GM12878 (cell line): ENCODE measurements around the gene NHSL2. TPM values are rescaled to one million over a fixed set of nuclear protein-coding genes. Genes with fewer than 3 reads are reported as not detected.

Experiments used
- ATAC-seq: fragments of 200-7000 bp; cut with Tn5 transposase; 3 replicates; pipeline ENCODE4 v1.9.1; 2020; ENCODE audit warnings: mild to moderate bottlenecking, moderate library complexity
- BruUV-seq: library from RNA; stranded (reverse); fragments of 400-500 nt; replicated peaks from 2 replicates; lab custom pipeline; 2021; lab: Mats Ljungman, UMichigan
- CTCF ChIA-PET: fragments of 300-600 bp; sonication (Branson Sonifier 250); formaldehyde crosslinking; extraction: SDS; loops from one replicate; lab custom pipeline; 2021; ENCODE audit warnings: inconsistent platforms; lab: Yijun Ruan, JAX
- POLR2A ChIA-PET: fragments of 350-600 bp; formaldehyde crosslinking; extraction: SDS; loops from one replicate; lab custom pipeline; 2021; ENCODE audit warnings: inconsistent platforms; lab: Charles Lee
- RAD21 ChIA-PET: fragments of 300-600 bp; sonication (Branson Sonifier 250); formaldehyde crosslinking; loops from one replicate; lab custom pipeline; 2023; ENCODE audit warnings: antibody characterized with exemption; ENCODE audit not compliant: unreplicated experiment; lab: Charles Lee
- SMC1A ChIA-PET: fragments of 300-600 bp; sonication (Branson Sonifier 250); formaldehyde crosslinking; loops from one replicate; lab custom pipeline; 2023; ENCODE audit not compliant: unreplicated experiment, uncharacterized antibody; lab: Charles Lee
- DNase-seq: peaks from one replicate; pipeline ENCODE4 v3.0.0-alpha.2; 2011; ENCODE audit warnings: low read depth, low spot score
- FAIRE-seq: peaks from 3 replicates; lab custom pipeline; 2011; peaks lifted over from hg19 to GRCh38; lab: Jason Lieb, UNC
- H2AFZ ChIP-seq: 2 replicates; pipeline ENCODE4 v1.6.0; 2011; ENCODE audit warnings: low read depth, low read length, control low read depth; ENCODE audit not compliant: control insufficient read depth
- H3K27ac ChIP-seq: 2 replicates; pipeline ENCODE4 v1.5.1; 2011; ENCODE audit warnings: control low read depth; ENCODE audit not compliant: control insufficient read depth, insufficient read depth
- H3K27me3 ChIP-seq, 2 experiments: replicated peaks in 1 of 2; 2 replicates each; pipeline versions ENCODE4 v1.6.0 to v1.6.1; 2011; ENCODE audit warnings: low read length in 1 of 2; ENCODE audit not compliant: control insufficient read depth in 2 of 2, insufficient read depth in 2 of 2
- H3K36me3 ChIP-seq, 2 experiments: 2 replicates each; pipeline ENCODE4 v1.5.1; 2011; ENCODE audit warnings: low read length in 1 of 2; ENCODE audit not compliant: control insufficient read depth in 2 of 2, insufficient read depth in 2 of 2
- H3K4me1 ChIP-seq: 2 replicates; pipeline ENCODE4 v1.6.1; 2011; ENCODE audit warnings: mild to moderate bottlenecking, low read length, moderate library complexity, mixed read lengths; ENCODE audit not compliant: control insufficient read depth, insufficient read depth
- H3K4me2 ChIP-seq: 2 replicates; pipeline ENCODE4 v1.6.0; 2011; ENCODE audit warnings: control low read depth; ENCODE audit not compliant: control insufficient read depth, insufficient read depth
- H3K4me3 ChIP-seq: fragments of 200-600 bp; sonication (generic); 2 replicates; pipeline ENCODE4 v1.5.1; 2016
- H3K79me2 ChIP-seq: 2 replicates; pipeline ENCODE4 v1.6.0; 2011; ENCODE audit warnings: low read length; ENCODE audit not compliant: control insufficient read depth, insufficient read depth
- H3K9ac ChIP-seq: 2 replicates; pipeline ENCODE4 v1.8.0; 2011; ENCODE audit warnings: low read length, control low read depth, mixed read lengths; ENCODE audit not compliant: control insufficient read depth, insufficient read depth
- H3K9me3 ChIP-seq: replicated peaks from 3 replicates; pipeline ENCODE4 v1.5.1; 2011; ENCODE audit warnings: mild to moderate bottlenecking, low read length; ENCODE audit not compliant: control insufficient read depth, insufficient read depth
- H4K20me1 ChIP-seq: 2 replicates; pipeline ENCODE4 v1.6.0; 2011; ENCODE audit not compliant: control insufficient read depth, insufficient read depth
- ASH2L ChIP-seq: fragments of 300-600, 200-600 bp; sonication (generic); IDR thresholded peaks from 2 replicates; pipeline ENCODE4 v1.6.1; 2017; ENCODE audit warnings: low read depth, mild to moderate bottlenecking, borderline replicate concordance
- BHLHE40 ChIP-seq, 2 experiments: fragments of 450-650 bp in 1 of 2; IDR thresholded peaks; 2 replicates each; pipeline ENCODE4 v1.6.1; 2011 to 2017; ENCODE audit warnings: low read depth in 2 of 2, borderline replicate concordance in 1 of 2, improper control_type of control experiment in 1 of 2, low read length in 1 of 2, mild to moderate bottlenecking in 1 of 2
- DPF2 ChIP-seq: fragments of 450-650 bp; IDR thresholded peaks from 2 replicates; pipeline ENCODE4 v1.6.1; 2017; ENCODE audit warnings: mild to moderate bottlenecking
- EZH2 ChIP-seq: IDR thresholded peaks from 2 replicates; pipeline ENCODE4 v1.6.1; 2012; ENCODE audit warnings: low read depth, mild to moderate bottlenecking, control low read depth, inconsistent platforms, low read length, borderline replicate concordance; ENCODE audit not compliant: control insufficient read depth
- FOS ChIP-seq: IDR thresholded peaks from 3 replicates; pipeline ENCODE4 v1.6.1; 2011; ENCODE audit warnings: borderline replicate concordance; ENCODE audit not compliant: insufficient read length; ENCODE audit errors: extremely low read depth
- JUNB ChIP-seq: IDR thresholded peaks from 2 replicates; pipeline ENCODE4 v1.6.1; 2016; ENCODE audit warnings: antibody characterized with exemption, mild to moderate bottlenecking
- LARP7 ChIP-seq: fragments of 450-650 bp; IDR thresholded peaks from 2 replicates; pipeline ENCODE4 v1.6.1; 2017; ENCODE audit warnings: mild to moderate bottlenecking
- MTA2 ChIP-seq: fragments of 450-650 bp; IDR thresholded peaks from 2 replicates; pipeline ENCODE4 v1.6.1; 2016; ENCODE audit warnings: low read depth, mild to moderate bottlenecking, moderate library complexity
- MTA3 ChIP-seq: IDR thresholded peaks from 2 replicates; pipeline ENCODE4 v1.6.1; 2012; ENCODE audit warnings: low read length, inconsistent platforms, borderline replicate concordance
- MYB ChIP-seq: fragments of 150-350 bp; IDR thresholded peaks from 2 replicates; pipeline ENCODE4 v1.6.1; 2014; ENCODE audit warnings: mild to moderate bottlenecking, low read depth, low read length, borderline replicate concordance
- PML ChIP-seq: IDR thresholded peaks from 2 replicates; pipeline ENCODE4 v1.6.1; 2012; ENCODE audit warnings: low read length, inconsistent platforms
- POU2F2 ChIP-seq: IDR thresholded peaks from 3 replicates; pipeline ENCODE4 v1.6.1; 2011; ENCODE audit warnings: low read depth, mild to moderate bottlenecking, low read length, borderline replicate concordance
- RBBP5 ChIP-seq: fragments of 200-600 bp; sonication (generic); conservative IDR thresholded peaks from 2 replicates; pipeline ENCODE4 v1.6.1; 2016
- SIX5 ChIP-seq: IDR thresholded peaks from 2 replicates; pipeline ENCODE4 v1.6.1; 2011; ENCODE audit warnings: mild to moderate bottlenecking, low read depth, low read length, moderate library complexity; ENCODE audit not compliant: severe bottlenecking
- TCF12 ChIP-seq: IDR thresholded peaks from 2 replicates; pipeline ENCODE4 v1.6.1; 2011; ENCODE audit warnings: low read depth, mild to moderate bottlenecking, low read length
- ZBED1 ChIP-seq: IDR thresholded peaks from 2 replicates; pipeline ENCODE4 v1.6.1; 2016; ENCODE audit warnings: borderline replicate concordance
- WGBS: methylation state at CpG from one replicate; pipeline ENCODE4 v1.1.6; 2016; ENCODE audit warnings: low lambda C conversion rate; ENCODE audit not compliant: insufficient replicate concordance, insufficient coverage; ENCODE audit errors: missing lambda C conversion rate; 5-methylcytosine and 5-hydroxymethylcytosine counted together
- in situ Hi-C: fragments of 300-500 bp; cut with MboI; formaldehyde crosslinking; loops from 9 replicates; pipeline ENCODE4 v1.14.3; 2018; ENCODE audit warnings: mixed read lengths
- intact Hi-C: fragments of 100-400 bp; cut with micrococcal nuclease; formaldehyde crosslinking; loops from one replicate; pipeline ENCODE4 v1.14.2; 2022; ENCODE audit not compliant: unreplicated experiment
- polyA plus RNA-seq, 11 experiments: library from polyadenylated mRNA; depleted of rRNA in 4 of 11; unstranded in 6 of 11; stranded (reverse) in 5 of 11; fragments of >200 nt; fragmentation: Nextera tagmentation in 4 of 11; fragmentation: Illumina TruSeq in 1 of 11; extraction: Ambion mirVana in 4 of 11; extraction: Trizol in 1 of 11; gene quantifications; 1 replicate in 1 of 11; 2 replicates in 10 of 11; pipeline versions ENCODE4 v1.2.1 to v1.2.3, GENCODE V29; 2011 to 2016; ENCODE audit warnings: inconsistent platforms in 2 of 11, missing spikeins in 2 of 11, low read depth in 1 of 11
- total RNA-seq, 4 experiments: library from RNA; depleted of rRNA in 3 of 4; stranded (reverse); fragments of >200 nt in 3 of 4; fragmentation: Illumina TruSeq in 1 of 4; extraction: Trizol in 1 of 4; gene quantifications; 2 replicates each; pipeline versions ENCODE4 v1.2.1 to v1.2.3, GENCODE V29; 2013 to 2021
- TF ChIP-seq, protein P1 (sequence below): fragments of 450-650 bp; IDR thresholded peaks from 2 replicates; pipeline ENCODE4 v1.6.1; 2017; ENCODE audit warnings: antibody characterized with exemption, mild to moderate bottlenecking, moderate library complexity
- TF ChIP-seq, protein P2 (sequence below): fragments of 450-650 bp; IDR thresholded peaks from 2 replicates; pipeline ENCODE4 v1.6.1; 2014; ENCODE audit warnings: mild to moderate bottlenecking
- TF ChIP-seq, protein P3 (sequence below): IDR thresholded peaks from 2 replicates; pipeline ENCODE4 v1.6.1; 2011; ENCODE audit warnings: borderline replicate concordance, low read depth, mild to moderate bottlenecking, moderate library complexity, mixed read lengths, low read length; ENCODE audit not compliant: insufficient read depth; ENCODE audit errors: extremely low read length
- TF ChIP-seq, protein P4 (sequence below): fragments of 450-650 bp; conservative IDR thresholded peaks from 2 replicates; pipeline ENCODE4 v1.6.1; 2017; ENCODE audit warnings: mild to moderate bottlenecking, moderate library complexity

Gene NHSL2
- total and polyA plus RNA-seq, 10 of the 15 experiments (the other 5 are each of a cell fraction or from before 2014, with no cell fraction given), result 0.05 to 0.53 (median 0.07) TPM; not detected in 2

DNA sequence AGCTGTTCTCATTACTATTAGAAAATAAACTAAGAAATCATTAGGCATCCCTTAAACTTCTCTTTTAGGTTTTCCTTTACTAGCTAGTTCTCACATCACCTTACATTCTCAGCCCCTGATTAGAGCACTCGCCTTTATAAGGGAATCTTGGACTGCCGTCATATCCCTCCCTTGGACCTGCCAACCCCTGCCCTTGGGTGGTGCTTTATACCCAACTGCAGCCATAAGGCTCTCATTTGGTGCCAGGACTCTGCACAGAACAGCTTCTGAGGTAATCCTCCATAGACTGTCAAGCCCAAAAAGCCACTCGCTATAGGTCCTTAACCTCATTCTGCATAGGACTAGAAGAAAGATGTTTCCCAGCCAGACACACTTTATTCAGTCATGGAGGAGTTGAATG is 67.5 kb downstream of the NHSL2 start:
- TF ChIP-seq, protein P1, sequence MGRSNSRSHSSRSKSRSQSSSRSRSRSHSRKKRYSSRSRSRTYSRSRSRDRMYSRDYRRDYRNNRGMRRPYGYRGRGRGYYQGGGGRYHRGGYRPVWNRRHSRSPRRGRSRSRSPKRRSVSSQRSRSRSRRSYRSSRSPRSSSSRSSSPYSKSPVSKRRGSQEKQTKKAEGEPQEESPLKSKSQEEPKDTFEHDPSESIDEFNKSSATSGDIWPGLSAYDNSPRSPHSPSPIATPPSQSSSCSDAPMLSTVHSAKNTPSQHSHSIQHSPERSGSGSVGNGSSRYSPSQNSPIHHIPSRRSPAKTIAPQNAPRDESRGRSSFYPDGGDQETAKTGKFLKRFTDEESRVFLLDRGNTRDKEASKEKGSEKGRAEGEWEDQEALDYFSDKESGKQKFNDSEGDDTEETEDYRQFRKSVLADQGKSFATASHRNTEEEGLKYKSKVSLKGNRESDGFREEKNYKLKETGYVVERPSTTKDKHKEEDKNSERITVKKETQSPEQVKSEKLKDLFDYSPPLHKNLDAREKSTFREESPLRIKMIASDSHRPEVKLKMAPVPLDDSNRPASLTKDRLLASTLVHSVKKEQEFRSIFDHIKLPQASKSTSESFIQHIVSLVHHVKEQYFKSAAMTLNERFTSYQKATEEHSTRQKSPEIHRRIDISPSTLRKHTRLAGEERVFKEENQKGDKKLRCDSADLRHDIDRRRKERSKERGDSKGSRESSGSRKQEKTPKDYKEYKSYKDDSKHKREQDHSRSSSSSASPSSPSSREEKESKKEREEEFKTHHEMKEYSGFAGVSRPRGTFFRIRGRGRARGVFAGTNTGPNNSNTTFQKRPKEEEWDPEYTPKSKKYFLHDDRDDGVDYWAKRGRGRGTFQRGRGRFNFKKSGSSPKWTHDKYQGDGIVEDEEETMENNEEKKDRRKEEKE, result no peak
- TF ChIP-seq, protein P2, sequence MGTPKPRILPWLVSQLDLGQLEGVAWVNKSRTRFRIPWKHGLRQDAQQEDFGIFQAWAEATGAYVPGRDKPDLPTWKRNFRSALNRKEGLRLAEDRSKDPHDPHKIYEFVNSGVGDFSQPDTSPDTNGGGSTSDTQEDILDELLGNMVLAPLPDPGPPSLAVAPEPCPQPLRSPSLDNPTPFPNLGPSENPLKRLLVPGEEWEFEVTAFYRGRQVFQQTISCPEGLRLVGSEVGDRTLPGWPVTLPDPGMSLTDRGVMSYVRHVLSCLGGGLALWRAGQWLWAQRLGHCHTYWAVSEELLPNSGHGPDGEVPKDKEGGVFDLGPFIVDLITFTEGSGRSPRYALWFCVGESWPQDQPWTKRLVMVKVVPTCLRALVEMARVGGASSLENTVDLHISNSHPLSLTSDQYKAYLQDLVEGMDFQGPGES, result no peak
- TF ChIP-seq LARP7 (no peak), ZBED1 (no peak), POU2F2 (no peak), SIX5 (no peak), FOS (no peak), RBBP5 (no peak), PML (no peak), EZH2 (no peak), MTA3 (no peak), JUNB (no peak), TCF12 (no peak), ASH2L (no peak), BHLHE40 (IDR thresholded peaks at IDR 0.05; ENCODE audit: borderline replicate concordance in 1 of 2, low read depth in 2 of 2, low read length in 1 of 2) (no peak), MYB (no peak), DPF2 (no peak), MTA2 (no peak)
- TF ChIP-seq, protein P3, sequence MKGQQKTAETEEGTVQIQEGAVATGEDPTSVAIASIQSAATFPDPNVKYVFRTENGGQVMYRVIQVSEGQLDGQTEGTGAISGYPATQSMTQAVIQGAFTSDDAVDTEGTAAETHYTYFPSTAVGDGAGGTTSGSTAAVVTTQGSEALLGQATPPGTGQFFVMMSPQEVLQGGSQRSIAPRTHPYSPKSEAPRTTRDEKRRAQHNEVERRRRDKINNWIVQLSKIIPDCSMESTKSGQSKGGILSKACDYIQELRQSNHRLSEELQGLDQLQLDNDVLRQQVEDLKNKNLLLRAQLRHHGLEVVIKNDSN, result no peak
- TF ChIP-seq, protein P4, sequence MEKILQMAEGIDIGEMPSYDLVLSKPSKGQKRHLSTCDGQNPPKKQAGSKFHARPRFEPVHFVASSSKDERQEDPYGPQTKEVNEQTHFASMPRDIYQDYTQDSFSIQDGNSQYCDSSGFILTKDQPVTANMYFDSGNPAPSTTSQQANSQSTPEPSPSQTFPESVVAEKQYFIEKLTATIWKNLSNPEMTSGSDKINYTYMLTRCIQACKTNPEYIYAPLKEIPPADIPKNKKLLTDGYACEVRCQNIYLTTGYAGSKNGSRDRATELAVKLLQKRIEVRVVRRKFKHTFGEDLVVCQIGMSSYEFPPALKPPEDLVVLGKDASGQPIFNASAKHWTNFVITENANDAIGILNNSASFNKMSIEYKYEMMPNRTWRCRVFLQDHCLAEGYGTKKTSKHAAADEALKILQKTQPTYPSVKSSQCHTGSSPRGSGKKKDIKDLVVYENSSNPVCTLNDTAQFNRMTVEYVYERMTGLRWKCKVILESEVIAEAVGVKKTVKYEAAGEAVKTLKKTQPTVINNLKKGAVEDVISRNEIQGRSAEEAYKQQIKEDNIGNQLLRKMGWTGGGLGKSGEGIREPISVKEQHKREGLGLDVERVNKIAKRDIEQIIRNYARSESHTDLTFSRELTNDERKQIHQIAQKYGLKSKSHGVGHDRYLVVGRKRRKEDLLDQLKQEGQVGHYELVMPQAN, result no peak
- intact Hi-C loops, result no loop called here
- in situ Hi-C loops, result no loop called here
- Histone ChIP-seq H4K20me1 (no peaks in the 10 kb centered on the region), H3K4me2 (no peak overlapping the region), H3K79me2 (no peaks in the 10 kb centered on the region), H3K27me3 (no peaks in the 10 kb centered on the region), H3K9ac (no peak overlapping the region), H3K27ac (no peak overlapping the region), H3K4me3 (no peak overlapping the region), H3K9me3 (no peaks in the 10 kb centered on the region), H3K36me3 (no peaks in the 10 kb centered on the region), H2AFZ (no peak overlapping the region), H3K4me1 (no peaks in the 10 kb centered on the region)
- 54% methylated on average over 3 of the region's 3 CpGs for WGBS
- ChIA-PET POLR2A (no interaction called here), CTCF (no interaction called here), SMC1A (no interaction called here), RAD21 (no interaction called here)
- FAIRE-seq (no peak), ATAC-seq (no peak), DNase-seq (no peak)
- BruUV-seq, result no TSS peak
